SK-N-SH treated with all-trans-retinoic acid at 6 μM for 48 hours (cell line): ENCODE data around the gene GHITM.

Source experiments
- ATAC-seq: fragments of 200-7000 bp; cut with Tn5 transposase; 3 replicates; pipeline ENCODE4 v1.9.1; 2020; ENCODE audit warnings: mild to moderate bottlenecking, moderate library complexity
- ARNTL ChIP-seq: fragments of 450-650 bp; formaldehyde crosslinking; IDR thresholded peaks from 2 replicates; pipeline ENCODE4 v1.5.0; 2020; ENCODE audit warnings: low read depth, mild to moderate bottlenecking, moderate library complexity, borderline replicate concordance
- BACH2 ChIP-seq: fragments of 250-450 bp; sonication (Bioruptor Pico); IDR thresholded peaks from 2 replicates; pipeline ENCODE4 v1.9.0; 2021; ENCODE audit warnings: mild to moderate bottlenecking, borderline replicate concordance
- CREB5 ChIP-seq: fragments of 250-450 bp; sonication (Bioruptor Pico); IDR thresholded peaks from 2 replicates; pipeline ENCODE4 v1.5.1; 2020; ENCODE audit warnings: low read depth, mild to moderate bottlenecking, moderate library complexity
- CSRNP3 ChIP-seq: fragments of 250-450 bp; sonication (Bioruptor Pico); IDR thresholded peaks from 2 replicates; pipeline ENCODE4 v1.5.1; 2021; ENCODE audit warnings: mild to moderate bottlenecking, moderate library complexity
- ESRRG ChIP-seq: fragments of 250-450 bp; sonication (Bioruptor Pico); IDR thresholded peaks from 2 replicates; pipeline ENCODE4 v1.6.1; 2021; ENCODE audit warnings: mild to moderate bottlenecking
- GLIS3 ChIP-seq: fragments of 250-450 bp; sonication (Bioruptor Pico); IDR thresholded peaks from 2 replicates; pipeline ENCODE4 v1.5.0; 2020; ENCODE audit warnings: mild to moderate bottlenecking, moderate library complexity
- OSR1 ChIP-seq: fragments of 250-450 bp; sonication (Bioruptor Pico); IDR thresholded peaks from 2 replicates; pipeline ENCODE4 v1.8.0; 2022; ENCODE audit warnings: moderate library complexity, mild to moderate bottlenecking, inconsistent platforms
- POU6F1 ChIP-seq: fragments of 250-450 bp; sonication (Bioruptor Pico); IDR thresholded peaks from 2 replicates; pipeline ENCODE4 v1.8.0; 2021; ENCODE audit warnings: low read depth, mild to moderate bottlenecking, moderate library complexity, borderline replicate concordance
- RARB ChIP-seq: fragments of 250-450 bp; sonication (Bioruptor Pico); IDR thresholded peaks from 2 replicates; pipeline ENCODE4 v1.8.0; 2021; ENCODE audit warnings: mild to moderate bottlenecking, moderate library complexity
- SNAI2 ChIP-seq: fragments of 250-450 bp; sonication (Bioruptor Pico); IDR thresholded peaks from 2 replicates; pipeline ENCODE4 v1.5.0; 2020; ENCODE audit warnings: mild to moderate bottlenecking, moderate library complexity
- TCF4 ChIP-seq: fragments of 250-450 bp; sonication (Bioruptor Pico); IDR thresholded peaks from 2 replicates; pipeline ENCODE4 v1.8.0; 2021; ENCODE audit warnings: mild to moderate bottlenecking, moderate library complexity, borderline replicate concordance
- TOX ChIP-seq: fragments of 250-450 bp; sonication (Bioruptor Pico); IDR thresholded peaks from 2 replicates; pipeline ENCODE4 v1.8.0; 2021; ENCODE audit warnings: mild to moderate bottlenecking, moderate library complexity, borderline replicate concordance
- TSHZ2 ChIP-seq: fragments of 250-450 bp; sonication (Bioruptor Pico); IDR thresholded peaks from 2 replicates; pipeline ENCODE4 v1.5.0; 2020; ENCODE audit warnings: mild to moderate bottlenecking, moderate library complexity
- ZC3H10 ChIP-seq: fragments of 250-450 bp; sonication (Bioruptor Pico); IDR thresholded peaks from 2 replicates; pipeline ENCODE4 v1.5.1; 2021; ENCODE audit warnings: mild to moderate bottlenecking, moderate library complexity
- ZFP3 ChIP-seq: fragments of 250-450 bp; sonication (Bioruptor Pico); IDR thresholded peaks from 2 replicates; pipeline ENCODE4 v1.5.0; 2020; ENCODE audit warnings: mild to moderate bottlenecking, moderate library complexity
- ZFP30 ChIP-seq: fragments of 450-650 bp; formaldehyde crosslinking; IDR thresholded peaks from 2 replicates; pipeline ENCODE4 v1.5.0; 2022; ENCODE audit warnings: mild to moderate bottlenecking, moderate library complexity
- ZNF565 ChIP-seq: fragments of 450-650 bp; formaldehyde crosslinking; conservative IDR thresholded peaks from 2 replicates; pipeline ENCODE4 v1.5.0; 2020; ENCODE audit warnings: low read depth, mild to moderate bottlenecking, moderate library complexity
- ZNF70 ChIP-seq: fragments of 450-650 bp; formaldehyde crosslinking; IDR thresholded peaks from 2 replicates; pipeline ENCODE4 v1.5.0; 2020; ENCODE audit warnings: mild to moderate bottlenecking, moderate library complexity
- ZNF8 ChIP-seq: fragments of 450-650 bp; formaldehyde crosslinking; IDR thresholded peaks from 2 replicates; pipeline ENCODE4 v1.5.0; 2020; ENCODE audit warnings: mild to moderate bottlenecking, moderate library complexity
- TF ChIP-seq, protein P1 (sequence below): fragments of 250-450 bp; sonication (Bioruptor Pico); IDR thresholded peaks from 2 replicates; pipeline ENCODE4 v1.8.0; 2020; ENCODE audit warnings: mild to moderate bottlenecking, moderate library complexity, borderline replicate concordance

GHITM gene

GRCh38 chr10:84175436-84175835 lies 36.1 kb downstream of the GHITM start:
- ATAC-seq = no peak
- no peak for TF ChIP-seq BACH2
- no peak for TF ChIP-seq ZNF565 (CRISPR knock-in tag)
- TF ChIP-seq SNAI2 = no peak
- no peak for TF ChIP-seq POU6F1 (CRISPR knock-in tag)
- no peak for TF ChIP-seq TOX (CRISPR knock-in tag)
- TF ChIP-seq, protein P1, sequence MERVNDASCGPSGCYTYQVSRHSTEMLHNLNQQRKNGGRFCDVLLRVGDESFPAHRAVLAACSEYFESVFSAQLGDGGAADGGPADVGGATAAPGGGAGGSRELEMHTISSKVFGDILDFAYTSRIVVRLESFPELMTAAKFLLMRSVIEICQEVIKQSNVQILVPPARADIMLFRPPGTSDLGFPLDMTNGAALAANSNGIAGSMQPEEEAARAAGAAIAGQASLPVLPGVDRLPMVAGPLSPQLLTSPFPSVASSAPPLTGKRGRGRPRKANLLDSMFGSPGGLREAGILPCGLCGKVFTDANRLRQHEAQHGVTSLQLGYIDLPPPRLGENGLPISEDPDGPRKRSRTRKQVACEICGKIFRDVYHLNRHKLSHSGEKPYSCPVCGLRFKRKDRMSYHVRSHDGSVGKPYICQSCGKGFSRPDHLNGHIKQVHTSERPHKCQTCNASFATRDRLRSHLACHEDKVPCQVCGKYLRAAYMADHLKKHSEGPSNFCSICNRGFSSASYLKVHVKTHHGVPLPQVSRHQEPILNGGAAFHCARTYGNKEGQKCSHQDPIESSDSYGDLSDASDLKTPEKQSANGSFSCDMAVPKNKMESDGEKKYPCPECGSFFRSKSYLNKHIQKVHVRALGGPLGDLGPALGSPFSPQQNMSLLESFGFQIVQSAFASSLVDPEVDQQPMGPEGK (CRISPR knock-in tag) = no peak
- TF ChIP-seq GLIS3 (CRISPR knock-in tag) = no peak
- TF ChIP-seq, all 23 proteins: peak for 0

DNA sequence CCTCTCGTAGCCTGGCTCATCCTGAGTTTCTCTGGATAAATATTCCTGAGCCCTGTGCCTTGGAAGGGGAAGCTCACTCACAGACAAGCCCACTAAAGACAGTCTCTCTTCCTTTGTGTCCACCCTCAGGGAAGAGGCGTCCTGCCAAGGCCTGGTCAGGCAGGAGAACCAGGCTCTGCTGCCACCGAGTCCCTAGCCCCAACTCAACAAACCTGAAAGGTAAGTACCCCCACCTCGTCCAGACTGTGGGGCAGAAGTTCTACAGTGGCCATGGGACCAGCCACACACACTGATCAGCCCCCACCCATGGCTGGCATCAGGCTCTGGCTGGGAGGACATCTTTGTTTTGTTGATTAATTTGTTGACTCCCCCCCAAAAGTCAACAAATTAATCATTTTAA lies 37.0 kb downstream of the GHITM start:
- no peak for ATAC-seq
- TF ChIP-seq POU6F1 (CRISPR knock-in tag) (no peak), ZFP3 (CRISPR knock-in tag) (no peak), ARNTL (no peak), ZFP30 (CRISPR knock-in tag) (no peak), TSHZ2 (CRISPR knock-in tag) (no peak), ESRRG (no peak), ZNF565 (CRISPR knock-in tag) (no peak), TCF4 (CRISPR knock-in tag) (no peak), CSRNP3 (CRISPR knock-in tag) (no peak), CREB5 (CRISPR knock-in tag) (no peak), ZNF8 (CRISPR knock-in tag) (no peak), TOX (CRISPR knock-in tag) (no peak), GLIS3 (CRISPR knock-in tag) (no peak), SNAI2 (no peak), OSR1 (CRISPR knock-in tag) (no peak)

- no peak for ATAC-seq
- no peak for TF ChIP-seq TSHZ2 (CRISPR knock-in tag)
- no peak for TF ChIP-seq ZNF70 (CRISPR knock-in tag)
- TF ChIP-seq TOX (CRISPR knock-in tag) = no peak
- TF ChIP-seq CSRNP3 (CRISPR knock-in tag) = no peak
- TF ChIP-seq ARNTL = no peak
- TF ChIP-seq ZC3H10 (CRISPR knock-in tag) = no peak
- no peak for TF ChIP-seq OSR1 (CRISPR knock-in tag)
- TF ChIP-seq ZFP3 (CRISPR knock-in tag) = no peak
- TF ChIP-seq BACH2 = no peak
- TF ChIP-seq TCF4 (CRISPR knock-in tag) = no peak
- no peak for TF ChIP-seq RARB (CRISPR knock-in tag)
Measured at GRCh38 chr10:84176836-84177474, 37.6 kb downstream of the GHITM start.
